ENCODE results near the gene PBX1. TPM values are rescaled to one million over a fixed set of nuclear protein-coding genes. Genes with fewer than 3 reads are reported as not detected.

The PBX1 gene
- total RNA-seq, 1 donor from 2014 or later: 4.8 TPM

- DNase-seq (ENCODE audit: low read depth, low spot score): no peak
Measured at GRCh38 chr1:164617377-164618201, 58.6 kb downstream of the PBX1 start.

- DNase-seq (ENCODE audit: low read depth, low spot score): no peak
Measured at GRCh38 chr1:164618202-164618564, 59.2 kb downstream of the PBX1 start.

- DNase-seq (ENCODE audit: low read depth, low spot score): no peak
Measured at GRCh38 chr1:164619006-164619784, 60.2 kb downstream of the PBX1 start.

- no peak for DNase-seq (ENCODE audit: low read depth, low spot score)
Measured at GRCh38 chr1:164622068-164622845, 63.3 kb downstream of the PBX1 start.

DNA sequence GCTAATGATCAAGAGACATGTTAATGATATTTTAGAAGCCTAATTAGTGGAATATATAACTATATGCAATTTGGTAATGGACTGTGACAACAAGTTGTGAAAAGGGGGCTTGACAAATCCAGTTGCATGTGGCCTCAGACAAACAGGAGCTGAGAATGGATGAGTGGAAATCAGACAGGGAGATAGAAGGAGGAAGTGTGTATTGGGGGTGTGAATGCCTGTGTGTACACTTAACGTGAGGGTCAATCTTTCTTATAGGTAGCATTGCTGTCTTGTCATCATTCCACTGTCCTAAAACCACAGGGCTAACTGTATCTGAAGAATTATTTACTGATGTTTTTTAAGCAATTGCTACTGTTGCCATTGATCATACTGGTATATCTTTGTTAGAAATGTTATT is 64.8 kb downstream of the PBX1 start:
- DNase-seq (ENCODE audit: low read depth, low spot score): no peak

- no peak for DNase-seq (ENCODE audit: low read depth, low spot score)
Measured at GRCh38 chr1:164624400-164624799, 65.4 kb downstream of the PBX1 start.

DNA sequence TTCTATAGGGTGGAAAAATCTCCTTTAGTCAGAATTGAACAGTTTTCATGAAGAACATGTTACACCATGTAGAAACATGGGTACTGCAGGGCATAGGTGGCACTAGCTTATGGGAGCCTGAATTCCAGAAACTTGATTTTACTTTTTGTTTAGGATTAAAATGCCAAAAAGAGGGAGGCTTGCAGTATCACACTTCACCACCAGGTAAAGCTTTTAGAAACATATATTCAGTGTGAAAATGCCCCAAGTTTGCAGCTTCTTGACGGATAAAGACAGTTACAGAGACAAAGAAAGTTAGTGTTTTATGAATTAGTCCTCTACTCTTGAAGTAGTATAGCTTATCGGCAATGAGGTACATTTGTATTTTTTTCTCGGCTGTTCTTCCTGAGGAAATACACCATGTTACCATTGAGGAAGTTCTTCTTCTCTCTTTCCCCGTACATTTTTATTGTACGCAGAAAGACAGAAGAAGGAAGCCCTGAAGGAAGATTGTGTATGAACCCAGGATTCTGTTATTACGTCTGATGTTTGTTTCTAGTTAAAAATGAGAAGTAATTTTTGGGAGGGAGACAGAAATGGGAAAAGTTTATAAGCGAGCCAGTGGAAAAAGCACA is 66.1 kb downstream of the PBX1 start:
- no peak for DNase-seq (ENCODE audit: low read depth, low spot score)

DNA sequence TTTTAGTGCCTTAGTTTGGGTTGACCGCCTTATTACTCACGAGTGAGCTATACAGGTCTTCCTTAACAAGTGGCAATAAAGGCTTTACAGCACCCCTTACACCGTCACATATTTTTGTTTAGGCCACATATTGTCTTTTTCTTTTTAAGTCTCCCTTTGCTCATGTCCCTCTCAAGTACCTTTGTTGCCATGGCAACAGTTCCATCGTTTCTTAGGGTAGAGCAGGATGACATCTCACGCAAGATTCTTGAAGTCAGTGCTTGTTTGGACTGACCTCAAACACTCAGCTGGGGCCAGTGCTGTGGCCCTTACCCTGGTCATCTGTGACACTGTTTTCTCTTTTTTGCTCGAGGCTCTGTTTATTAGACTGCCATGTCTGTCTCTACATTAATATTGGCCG is 69.8 kb downstream of the PBX1 start:
- no peak for DNase-seq (ENCODE audit: low read depth, low spot score)

GRCh38 chr1:164629971-164630370 is 71.0 kb downstream of the PBX1 start:
- DNase-seq (ENCODE audit: low read depth, low spot score): no peak

GRCh38 chr1:164630626-164631396 is 71.8 kb downstream of the PBX1 start:
- no peak for DNase-seq (ENCODE audit: low read depth, low spot score)

GRCh38 chr1:164631751-164632150 is 72.8 kb downstream of the PBX1 start:
- no peak for DNase-seq (ENCODE audit: low read depth, low spot score)

DNA sequence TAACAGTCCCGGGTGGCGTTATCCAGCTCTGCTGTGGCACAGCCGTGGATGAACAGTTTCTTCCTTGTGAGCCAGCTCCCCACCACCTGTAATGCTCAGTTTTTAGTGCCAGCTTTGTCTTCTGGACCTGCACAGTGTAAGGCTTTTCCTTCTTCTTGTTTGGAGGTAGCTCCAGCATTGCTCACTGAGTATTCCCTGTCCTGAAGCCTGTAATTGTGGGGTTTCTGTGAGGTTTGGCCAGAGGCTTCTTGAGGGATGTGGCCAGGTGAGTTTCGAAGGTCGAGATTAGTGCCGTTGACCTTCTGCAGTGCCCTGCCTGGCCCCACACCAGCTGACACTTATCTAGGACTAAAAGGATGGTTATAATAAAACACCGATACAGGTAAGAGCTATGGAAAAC is 75.0 kb downstream of the PBX1 start:
- no peak for DNase-seq (ENCODE audit: low read depth, low spot score)

DNA sequence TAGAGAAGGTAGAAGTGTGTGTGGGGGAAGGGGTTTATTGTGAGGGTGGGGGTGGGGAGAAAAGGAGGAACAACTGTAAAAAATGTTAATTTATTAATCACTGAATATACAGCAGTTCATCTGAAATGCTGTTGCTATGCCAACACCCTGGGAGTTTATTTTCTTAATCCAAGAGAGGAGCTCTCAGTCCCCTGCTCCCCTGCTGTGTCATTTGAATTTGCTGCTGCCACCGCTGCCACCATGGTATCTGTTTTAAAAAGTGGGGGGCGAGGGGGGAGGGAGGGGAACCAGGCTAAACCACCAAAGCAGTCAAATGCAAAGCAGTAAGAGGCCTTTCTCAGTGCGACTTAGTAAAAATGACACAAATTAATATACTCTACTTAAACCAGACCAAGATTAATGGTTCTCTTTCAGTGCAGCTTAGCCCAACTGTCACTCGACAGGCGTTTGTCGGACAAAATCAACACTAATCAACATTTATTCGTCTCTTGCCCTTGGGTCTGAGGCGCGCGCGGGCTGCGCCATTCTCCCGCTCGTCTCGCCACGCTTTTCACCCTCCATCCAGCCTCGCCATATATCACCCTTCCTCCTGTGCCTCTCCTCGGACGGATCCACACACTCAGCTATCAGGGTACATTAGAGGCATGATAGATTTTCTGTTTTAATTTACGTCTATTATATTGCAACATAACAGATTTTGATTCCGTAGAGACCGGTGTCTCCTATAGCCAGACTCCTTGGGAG is 76.2 kb downstream of the PBX1 start:
- no peak for DNase-seq (ENCODE audit: low read depth, low spot score)

DNA sequence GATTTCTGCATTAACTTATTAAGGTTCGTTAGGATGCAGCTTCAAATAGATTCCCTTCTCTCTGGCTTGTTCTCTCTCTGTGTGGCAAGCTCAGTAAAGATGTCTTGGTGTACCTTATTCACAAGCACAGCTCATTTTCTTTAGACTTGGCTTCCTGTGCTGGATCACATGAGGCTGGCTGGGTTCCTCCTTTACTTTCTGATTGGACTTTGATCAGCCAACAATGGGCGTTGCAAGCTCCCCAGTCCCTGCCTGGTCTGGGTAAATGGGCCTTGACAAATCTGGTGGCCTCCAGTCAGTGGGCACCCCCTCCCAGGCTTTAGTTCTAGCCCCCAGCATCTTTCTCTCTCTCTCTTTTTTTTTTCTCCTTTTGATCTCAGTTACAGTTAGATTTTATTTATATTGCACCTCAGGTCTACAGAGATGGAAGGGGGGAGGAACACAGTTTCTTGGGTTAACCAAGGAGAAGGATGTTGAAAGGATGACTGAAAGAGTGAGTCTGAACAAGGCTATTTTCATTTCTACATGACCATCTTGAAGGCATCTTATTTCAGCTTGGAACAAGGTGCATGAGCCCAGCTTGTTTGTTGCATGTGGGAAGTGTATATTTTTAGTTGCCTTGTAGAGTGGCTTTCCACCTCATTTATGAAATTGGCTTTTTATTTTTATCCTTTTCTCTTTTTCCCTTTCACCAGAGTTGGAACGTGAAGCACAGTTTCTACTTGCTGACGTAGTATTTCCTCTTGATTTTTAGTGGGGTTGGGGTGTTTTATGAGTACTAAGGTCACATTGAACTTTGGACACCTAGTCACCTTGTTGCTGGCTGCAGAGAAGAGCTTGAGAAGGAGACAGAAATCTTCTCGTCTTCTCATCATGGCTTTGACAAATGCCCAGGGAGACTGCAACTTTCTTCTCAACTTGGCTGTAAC is 77.1 kb downstream of the PBX1 start:
- no peak for DNase-seq (ENCODE audit: low read depth, low spot score)

- no peak for DNase-seq (ENCODE audit: low read depth, low spot score)
Measured at GRCh38 chr1:164636757-164637156, 77.8 kb downstream of the PBX1 start.

- DNase-seq (ENCODE audit: low read depth, low spot score): no peak
Measured at GRCh38 chr1:164637461-164638375, 78.7 kb downstream of the PBX1 start.

DNA sequence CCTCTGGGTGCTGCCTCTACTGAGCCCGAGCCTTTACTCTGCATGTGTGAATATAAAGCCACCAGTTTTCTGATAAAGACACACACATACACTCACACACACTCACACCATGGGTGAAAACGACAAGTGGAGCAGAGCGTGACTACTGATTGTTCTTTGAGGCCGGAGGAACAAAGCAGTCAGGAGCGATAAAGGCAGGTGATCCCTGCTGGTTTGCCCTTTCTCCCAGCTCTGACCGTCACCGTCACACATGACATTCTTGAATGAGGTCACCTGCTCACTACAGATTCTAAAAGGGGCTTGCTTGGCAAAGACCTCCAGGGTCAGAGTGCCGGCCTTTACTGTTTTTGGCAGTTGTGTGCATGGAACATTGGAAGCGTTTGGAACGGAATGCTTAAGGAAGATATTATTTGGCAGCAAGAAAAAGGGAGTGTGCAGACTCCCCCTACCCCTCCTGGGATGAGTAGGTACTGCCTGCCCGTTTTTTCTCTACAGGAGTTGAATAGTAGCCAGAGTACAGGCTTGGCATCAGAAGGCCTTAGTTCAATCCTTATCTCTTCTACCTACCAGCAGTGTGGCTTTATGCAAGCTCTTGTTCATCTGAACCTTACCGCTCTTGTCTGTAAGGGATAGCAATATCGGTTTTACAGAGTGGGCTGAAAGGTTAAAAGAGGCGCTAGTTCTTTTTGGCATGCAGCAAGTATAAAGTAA is 79.7 kb downstream of the PBX1 start:
- no peak for DNase-seq (ENCODE audit: low read depth, low spot score)

Data from pulmonary artery endothelial cell (primary cell).